Spinal cord (tissue), 10 donors: ENCODE measurements around the gene BRINP2. TPM values are rescaled to one million over a fixed set of nuclear protein-coding genes. Genes with fewer than 3 reads are reported as not detected.

Experiments used
- DNase-seq, 6 donors: peaks; one replicate each; pipeline versions ENCODE4 v3.0.0 to v3.0.0-alpha.2; 2013 to 2015; ENCODE audit warnings: low spot score in 6 of 6, low read depth in 4 of 6
- H3K27ac ChIP-seq: one replicate; pipeline ENCODE4 v1.5.1; 2013; ENCODE audit warnings: low read depth, low read length, control low read depth
- H3K27me3 ChIP-seq: one replicate; pipeline ENCODE4 v1.6.1; 2013; ENCODE audit warnings: low read length; ENCODE audit not compliant: control insufficient read depth, insufficient read depth
- H3K36me3 ChIP-seq: one replicate; pipeline ENCODE4 v1.6.1; 2013; ENCODE audit warnings: low read length; ENCODE audit not compliant: control insufficient read depth, insufficient read depth
- H3K4me1 ChIP-seq: one replicate; pipeline ENCODE4 v1.6.1; 2013; ENCODE audit warnings: low read length; ENCODE audit not compliant: control insufficient read depth, insufficient read depth
- H3K4me3 ChIP-seq: one replicate; pipeline ENCODE4 v1.5.1; 2013; ENCODE audit warnings: low read depth, low read length, control low read depth
- H3K9me3 ChIP-seq: one replicate; pipeline ENCODE4 v1.6.1; 2013; ENCODE audit warnings: low read length; ENCODE audit not compliant: control insufficient read depth, insufficient read depth
- WGBS: methylation state at CpG from one replicate; pipeline ENCODE4 v1.1.5; 2013; ENCODE audit warnings: missing lambda C conversion rate; ENCODE audit not compliant: insufficient coverage; 5-methylcytosine and 5-hydroxymethylcytosine counted together
- long read RNA-seq, 4 donors: transcript quantifications; one replicate each; lab custom pipeline, GENCODE V29; 2026
- polyA plus RNA-seq, 2 donors: library from polyadenylated mRNA; unstranded; fragments of 120-200 nt; gene quantifications; one replicate each; pipeline ENCODE4 v1.2.1, GENCODE V29; 2013; ENCODE audit not compliant: insufficient read length in 2 of 2
- total RNA-seq, 2 donors: library from RNA; depleted of rRNA in 1 of 2; stranded (reverse); fragments of 120-200 nt in 1 of 2; fragments of >200 nt in 1 of 2; gene quantifications; one replicate each; pipeline versions ENCODE4 v1.2.3 to v1.2.4, GENCODE V29; 2013 to 2014
- donor health status: healthy.

BRINP2 gene, protein sequence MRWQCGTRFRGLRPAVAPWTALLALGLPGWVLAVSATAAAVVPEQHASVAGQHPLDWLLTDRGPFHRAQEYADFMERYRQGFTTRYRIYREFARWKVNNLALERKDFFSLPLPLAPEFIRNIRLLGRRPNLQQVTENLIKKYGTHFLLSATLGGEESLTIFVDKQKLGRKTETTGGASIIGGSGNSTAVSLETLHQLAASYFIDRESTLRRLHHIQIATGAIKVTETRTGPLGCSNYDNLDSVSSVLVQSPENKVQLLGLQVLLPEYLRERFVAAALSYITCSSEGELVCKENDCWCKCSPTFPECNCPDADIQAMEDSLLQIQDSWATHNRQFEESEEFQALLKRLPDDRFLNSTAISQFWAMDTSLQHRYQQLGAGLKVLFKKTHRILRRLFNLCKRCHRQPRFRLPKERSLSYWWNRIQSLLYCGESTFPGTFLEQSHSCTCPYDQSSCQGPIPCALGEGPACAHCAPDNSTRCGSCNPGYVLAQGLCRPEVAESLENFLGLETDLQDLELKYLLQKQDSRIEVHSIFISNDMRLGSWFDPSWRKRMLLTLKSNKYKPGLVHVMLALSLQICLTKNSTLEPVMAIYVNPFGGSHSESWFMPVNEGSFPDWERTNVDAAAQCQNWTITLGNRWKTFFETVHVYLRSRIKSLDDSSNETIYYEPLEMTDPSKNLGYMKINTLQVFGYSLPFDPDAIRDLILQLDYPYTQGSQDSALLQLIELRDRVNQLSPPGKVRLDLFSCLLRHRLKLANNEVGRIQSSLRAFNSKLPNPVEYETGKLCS
- total RNA-seq: 10 to 100 TPM in 1 of 2 donors, 1 to 10 TPM in 1; 8.2 to 18.2 TPM
- 10 to 100 TPM; 29.5 to 33.8 TPM for polyA plus RNA-seq
- long read RNA-seq, donor 1, transcript BRINP2-201 (8 exons, 3,558 nt): major isoform, 6 of 6 reads
- long read RNA-seq, donor 1, partial matches to known transcripts: 0 of 6 reads
- long read RNA-seq, donor 1, other reads (novel, unspliced or antisense): 0 of 6 reads
- long read RNA-seq, donor 2: 0 reads
- long read RNA-seq, donor 3, partial matches to known transcripts: 0 of 2 reads
- long read RNA-seq, donor 3, other reads (novel, unspliced or antisense): 0 of 2 reads
- long read RNA-seq, donor 4: 0 reads

DNA sequence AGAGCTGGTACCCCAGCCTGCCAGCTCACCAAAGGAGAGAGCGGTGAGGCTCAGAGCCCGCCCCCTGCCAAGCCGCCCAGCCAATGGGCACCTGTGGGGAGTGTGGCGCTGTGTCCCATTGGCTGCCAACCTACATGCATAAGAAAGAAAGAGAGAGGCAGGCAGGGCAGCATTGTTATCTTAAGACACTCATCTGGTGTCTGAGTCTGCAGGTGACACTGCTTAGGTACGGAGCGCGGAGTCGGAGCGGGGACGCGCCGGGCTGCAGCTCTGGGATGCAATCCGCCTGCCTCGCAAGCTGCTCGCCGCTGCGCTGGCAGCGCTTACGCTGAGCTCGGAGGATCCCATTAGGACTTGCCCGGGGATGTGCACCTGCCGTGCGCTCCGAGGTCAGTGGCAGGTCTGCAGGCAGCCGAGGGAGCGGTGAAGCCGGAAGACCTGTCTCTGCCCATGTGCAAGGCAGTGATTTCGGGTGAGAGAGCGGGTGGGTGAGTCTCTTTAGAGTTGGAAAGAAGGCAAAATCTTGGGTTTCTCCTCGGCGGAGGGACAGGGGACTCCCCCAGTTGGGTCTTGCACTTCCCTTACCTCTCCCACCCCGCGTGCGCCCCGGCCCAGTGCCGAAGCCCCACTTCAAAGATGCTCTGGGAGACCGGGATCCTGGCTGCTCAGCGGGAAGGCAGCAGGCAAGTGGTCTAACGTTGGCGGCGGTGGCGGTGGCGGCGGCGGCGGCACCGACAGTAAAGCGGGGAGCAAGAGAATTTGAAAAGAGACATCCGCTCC lies at the start of gene BRINP2:
TSS of gene BRINP2 (plus strand) at position 203 of the 780 bp plus-strand sequence. CDS start 58,919 bp downstream, outside the sequence.
- no peaks in the 10 kb centered on the region for H3K36me3 ChIP-seq
- H3K4me3 ChIP-seq: peak within 1 kb of the TSS; percentile 75
- H3K27me3 ChIP-seq: peaks cover 10% of the 10 kb centered on the region
- peak in 4 of 6 donors; percentile 77 to 98 (median 90) for DNase-seq
- H3K27ac ChIP-seq: peak within 1 kb of the TSS; percentile 35
- under 1% methylated on average over 47 of the region's 49 CpGs for WGBS
- H3K4me1 ChIP-seq: peaks cover 12% of the 10 kb centered on the region
- H3K9me3 ChIP-seq: no peaks in the 10 kb centered on the region

DNA sequence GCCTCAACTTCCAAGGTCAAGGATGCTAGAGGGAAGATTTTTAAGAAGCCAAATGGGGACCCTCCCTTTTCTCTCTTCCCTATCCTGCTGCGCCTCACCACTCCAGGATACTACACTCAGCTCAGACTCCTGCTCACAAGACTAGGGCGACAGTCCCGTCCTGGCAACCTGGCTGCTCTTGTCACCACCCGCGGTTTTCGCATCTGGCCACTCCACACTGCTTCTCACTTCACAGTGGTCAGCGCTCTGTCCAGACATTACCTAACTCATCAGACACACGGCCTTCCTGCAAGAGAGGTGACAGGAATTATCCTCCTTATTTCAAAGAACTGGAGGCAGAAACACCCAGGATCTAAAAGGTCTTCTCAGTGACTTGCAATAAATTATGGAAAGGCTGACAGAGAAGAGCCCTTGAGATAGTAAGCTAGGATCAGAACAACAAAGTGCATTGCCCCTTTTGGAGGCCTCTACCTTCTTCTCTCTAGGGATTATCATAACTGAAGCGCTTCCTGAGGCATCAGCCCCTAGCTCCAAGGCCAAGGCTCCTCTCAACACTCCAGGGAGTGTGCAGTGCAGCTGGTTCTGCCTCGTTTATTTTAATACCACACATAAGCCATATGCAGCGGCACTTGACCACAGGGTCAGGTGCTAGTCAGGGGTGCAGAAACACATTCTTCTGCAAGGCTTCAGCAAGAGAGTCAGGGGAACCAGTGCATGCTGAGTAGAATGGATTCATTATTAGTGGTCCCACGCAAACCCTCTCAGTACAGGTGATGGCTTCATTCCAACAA lies 48.1 kb upstream of the BRINP2 start:
- no peaks in the 10 kb centered on the region for H3K9me3 ChIP-seq
- WGBS: 74% methylated on average over 7 of the region's 12 CpGs
- H3K27ac ChIP-seq: no peak overlapping the region

DNA sequence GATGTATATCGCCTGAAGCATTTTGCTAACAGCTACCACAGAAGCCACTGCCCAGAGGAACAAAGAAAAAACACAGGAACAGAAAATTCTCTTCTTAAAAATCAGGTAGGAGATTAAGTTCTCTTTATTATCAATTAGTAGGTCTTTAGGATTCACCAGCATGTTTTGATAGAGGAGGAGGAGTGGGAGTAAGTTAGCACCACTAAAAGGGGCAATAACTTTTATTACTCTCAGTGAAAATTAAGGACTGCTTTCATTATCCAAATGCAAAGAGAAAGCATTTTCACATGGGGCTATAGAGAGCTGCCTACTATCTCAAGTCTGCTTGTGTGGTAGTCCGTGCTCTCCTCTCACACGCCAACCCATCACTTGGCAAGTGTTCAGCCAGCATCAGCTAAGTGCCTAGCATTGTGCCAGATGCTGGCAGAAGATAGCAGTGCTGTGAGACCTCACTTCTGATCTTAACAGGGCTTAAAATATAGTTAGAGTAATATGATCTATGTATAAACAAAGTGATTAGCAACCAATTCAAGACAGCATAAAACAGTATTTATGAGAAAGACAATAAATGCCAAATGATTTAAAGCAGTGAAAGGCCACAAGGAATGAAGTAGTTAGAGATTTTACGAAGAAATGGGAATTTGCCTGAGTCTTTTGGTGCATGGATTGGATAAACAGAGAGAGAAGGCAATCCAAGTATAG lies 46.0 kb upstream of the BRINP2 start:
- no peaks in the 10 kb centered on the region for H3K4me1 ChIP-seq
- no peaks in the 10 kb centered on the region for H3K27me3 ChIP-seq

More for the DNA sequence above, 48.1 kb upstream of the BRINP2 start:
- Histone ChIP-seq H3K27me3 (no peaks in the 10 kb centered on the region), H3K4me1 (peaks cover 3% of the 10 kb centered on the region), H3K4me3 (no peak overlapping the region), H3K36me3 (peaks cover 3% of the 10 kb centered on the region)
- no peak for DNase-seq

DNA sequence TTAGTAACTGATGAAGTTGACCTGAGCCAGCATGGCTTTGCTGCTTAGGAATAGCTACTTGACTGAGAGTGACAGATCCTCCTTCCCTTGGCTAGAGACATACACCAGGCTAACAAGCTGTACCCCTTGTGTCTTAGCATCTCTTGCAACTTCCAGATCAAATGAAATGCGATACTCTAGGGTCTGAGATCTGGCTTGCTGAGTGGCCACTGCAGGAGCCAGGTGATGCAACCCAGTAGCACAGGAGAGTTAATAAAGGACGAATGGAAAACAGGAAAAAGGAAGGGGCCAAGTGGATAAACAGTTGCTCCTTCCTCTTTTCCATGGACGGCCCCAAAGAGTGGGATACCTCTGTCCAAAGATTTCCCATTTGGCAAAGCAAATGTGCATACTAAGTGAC lies 44.5 kb upstream of the BRINP2 start:
- peaks cover 7% of the 10 kb centered on the region for H3K36me3 ChIP-seq
- DNase-seq: no peak
- no peak overlapping the region for H3K27ac ChIP-seq
- 85% methylated on average over 2 of the region's 3 CpGs for WGBS
- H3K4me3 ChIP-seq: no peak overlapping the region
- H3K27me3 ChIP-seq: no peaks in the 10 kb centered on the region
- no peaks in the 10 kb centered on the region for H3K9me3 ChIP-seq
- no peaks in the 10 kb centered on the region for H3K4me1 ChIP-seq

More for the DNA sequence above, 46.0 kb upstream of the BRINP2 start:
- Histone ChIP-seq H3K36me3 (peaks cover 7% of the 10 kb centered on the region), H3K9me3 (no peaks in the 10 kb centered on the region), H3K27ac (no peak overlapping the region), H3K4me3 (no peak overlapping the region)
- peak in 1 of 6 donors; percentile 33 for DNase-seq
- WGBS: 79% methylated on average over 3 of the region's 4 CpGs

DNA sequence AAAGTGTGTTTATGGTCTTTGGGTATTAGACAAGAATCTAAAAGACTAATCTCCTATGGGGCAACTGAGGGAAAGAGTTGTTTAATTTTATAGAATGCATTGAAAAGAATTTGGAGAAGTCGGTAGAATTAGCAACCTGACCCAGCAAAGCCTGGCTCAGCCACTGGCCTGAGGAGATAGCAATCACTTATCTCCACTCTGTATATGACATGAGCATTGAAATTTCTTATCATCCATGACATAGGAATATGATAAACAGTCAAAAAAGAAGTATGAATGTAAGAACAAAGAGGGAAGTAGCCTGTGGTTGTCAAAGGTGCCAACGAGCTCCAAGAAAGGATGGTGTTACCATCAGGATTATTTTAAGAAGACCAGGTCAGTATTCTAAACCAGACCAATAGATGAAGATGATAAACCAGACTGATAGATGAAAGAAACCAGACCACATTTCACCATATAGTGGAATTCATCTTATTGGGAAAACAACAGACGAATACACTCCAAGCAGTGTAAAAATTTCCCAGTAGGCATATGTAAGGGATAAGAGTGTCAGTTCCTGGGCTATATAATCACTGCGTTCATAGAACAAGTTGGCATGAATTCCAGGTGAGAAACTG lies 42.0 kb upstream of the BRINP2 start:
- Histone ChIP-seq H3K4me3 (no peak overlapping the region), H3K4me1 (no peaks in the 10 kb centered on the region), H3K27me3 (no peaks in the 10 kb centered on the region), H3K9me3 (no peaks in the 10 kb centered on the region), H3K36me3 (peaks cover 4% of the 10 kb centered on the region), H3K27ac (no peak overlapping the region)
- DNase-seq: no peak
- WGBS: no CpG with 5 or more reads among the region's 4 CpGs

DNA sequence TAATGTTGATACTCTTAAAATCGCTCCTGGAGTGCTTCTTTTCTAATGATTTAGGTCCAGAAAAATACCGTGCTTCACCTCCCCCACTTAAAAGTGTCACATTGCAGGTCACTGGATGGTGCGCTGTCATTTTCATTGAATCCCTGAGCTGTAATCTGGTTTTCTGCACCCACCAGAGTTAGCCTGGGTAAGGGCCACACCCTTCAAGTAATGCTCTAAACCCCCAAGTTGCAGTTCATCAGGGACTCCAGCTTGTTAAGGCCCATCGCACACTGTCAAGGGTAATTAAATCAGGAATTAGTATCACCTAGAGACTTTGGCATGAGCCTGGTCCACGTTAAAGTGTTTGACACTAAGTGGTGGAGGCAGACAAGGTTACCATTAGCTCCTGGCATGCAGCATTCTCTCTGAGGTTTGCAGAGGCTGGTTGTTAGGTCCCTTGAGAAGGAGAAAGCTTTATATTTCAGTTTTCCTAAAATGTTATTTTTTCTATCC lies 40.3 kb upstream of the BRINP2 start:
- Histone ChIP-seq H3K27me3 (no peaks in the 10 kb centered on the region), H3K4me3 (no peak overlapping the region), H3K27ac (no peak overlapping the region), H3K9me3 (no peaks in the 10 kb centered on the region), H3K36me3 (peaks cover 4% of the 10 kb centered on the region), H3K4me1 (no peaks in the 10 kb centered on the region)
- 82% methylated on average over 5 of the region's 5 CpGs for WGBS
- DNase-seq: no peak

DNA sequence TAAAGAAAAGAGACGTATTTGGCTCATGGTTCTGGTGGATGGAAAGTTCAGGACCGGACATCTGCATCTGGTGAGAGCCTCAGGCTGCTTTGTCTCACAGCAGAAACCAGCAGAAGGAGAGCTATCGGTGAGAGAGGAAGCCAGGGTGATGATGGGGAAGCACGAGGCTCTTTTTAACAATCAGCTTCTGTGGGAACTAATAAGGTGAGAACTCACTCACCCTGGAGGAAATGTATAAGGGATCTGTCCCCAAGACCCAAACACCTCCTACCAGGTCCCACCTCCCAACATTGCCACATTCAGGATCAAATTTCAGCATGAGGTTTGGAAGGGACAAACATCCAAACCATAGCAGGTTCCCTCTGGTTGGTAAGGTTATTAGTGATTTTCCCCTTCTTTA lies 39.0 kb upstream of the BRINP2 start:
- Histone ChIP-seq H3K9me3 (no peaks in the 10 kb centered on the region), H3K4me1 (no peaks in the 10 kb centered on the region), H3K4me3 (no peak overlapping the region), H3K27ac (no peak overlapping the region), H3K27me3 (no peaks in the 10 kb centered on the region), H3K36me3 (peaks cover 4% of the 10 kb centered on the region)
- 91% methylated on average over 3 of the region's 4 CpGs for WGBS
- DNase-seq: no peak

DNA sequence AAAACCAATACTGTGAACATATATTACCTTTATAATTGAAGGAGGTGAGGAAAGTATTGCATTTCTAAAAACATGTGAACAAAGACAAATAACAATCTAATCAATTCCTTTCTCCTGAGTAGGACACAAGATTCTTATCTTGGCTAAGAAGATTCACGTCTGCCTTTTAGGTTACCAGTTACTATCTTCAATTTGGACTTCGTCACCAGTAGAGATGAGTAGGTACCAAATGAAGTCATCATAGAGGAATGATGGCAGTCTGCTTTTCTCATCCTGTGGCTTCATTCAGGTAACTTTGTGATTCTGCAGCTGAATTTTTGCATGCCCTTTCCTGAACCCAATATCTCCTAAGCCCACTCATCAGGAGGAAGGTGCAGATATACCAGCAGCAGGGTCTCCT lies 38.6 kb upstream of the BRINP2 start:
- Histone ChIP-seq H3K36me3 (peaks cover 4% of the 10 kb centered on the region), H3K4me3 (no peak overlapping the region), H3K27me3 (no peaks in the 10 kb centered on the region), H3K9me3 (no peaks in the 10 kb centered on the region), H3K27ac (no peak overlapping the region), H3K4me1 (no peaks in the 10 kb centered on the region)
- no peak for DNase-seq
- 100% methylated on average over 1 of the region's 2 CpGs for WGBS
